Chondrocyte (in vitro differentiated cells): ENCODE data around the gene ZFP1. TPM values are rescaled to one million over a fixed set of nuclear protein-coding genes. Genes with fewer than 3 reads are reported as not detected.
"Not testable (repeated sequence)": the region's sequence is repeated elsewhere in the genome, so short reads cannot be mapped to it uniquely, and the experiment has no call there.

ENCODE experiments used
- DNase-seq: peaks from one replicate; pipeline ENCODE4 v3.0.0; 2021; ENCODE audit warnings: mixed read lengths, low spot score
- H3K27ac Mint-ChIP-seq: one replicate; pipeline ENCODE4 v1.8.0; 2021; ENCODE audit warnings: mild to moderate bottlenecking, moderate library complexity, mixed read lengths; ENCODE audit not compliant: unreplicated experiment
- H3K27me3 Mint-ChIP-seq: 2 replicates; pipeline ENCODE4 v1.8.0; 2021; ENCODE audit warnings: low read depth, mixed read lengths
- H3K36me3 Mint-ChIP-seq: 2 replicates; pipeline ENCODE4 v1.8.0; 2021; ENCODE audit warnings: low read depth, mixed read lengths
- H3K4me1 Mint-ChIP-seq: 2 replicates; pipeline ENCODE4 v1.8.0; 2021; ENCODE audit warnings: low read depth, mild to moderate bottlenecking, mixed read lengths
- H3K4me3 Mint-ChIP-seq: one replicate; pipeline ENCODE4 v1.8.0; 2021; ENCODE audit warnings: mild to moderate bottlenecking, moderate library complexity, mixed read lengths; ENCODE audit not compliant: unreplicated experiment
- H3K9me3 Mint-ChIP-seq: 2 replicates; pipeline ENCODE4 v1.8.0; 2021; ENCODE audit warnings: low read depth, mixed read lengths
- CTCF ChIP-seq: fragments of 200-600 bp; sonication (generic); IDR thresholded peaks from 2 replicates; pipeline ENCODE4 v1.5.0; 2021; ENCODE audit warnings: antibody characterized with exemption, mild to moderate bottlenecking, moderate library complexity
- total RNA-seq: library from RNA; stranded (reverse); gene quantifications from 3 replicates; pipeline ENCODE4 v1.2.1, GENCODE V29; 2021

ZFP1 gene
- total RNA-seq, 1 donor from 2014 or later: 15.3 TPM

GRCh38 chr16:75208242-75208825 is 60.0 kb downstream of the ZFP1 start:
- TF ChIP-seq CTCF: no peak
- Mint-ChIP-seq H3K27ac (peak overlapping the region; percentile 2), H3K27me3 (no peaks in the 10 kb centered on the region), H3K4me1 (no peaks in the 10 kb centered on the region), H3K36me3 (no peaks in the 10 kb centered on the region), H3K4me3 (no peak overlapping the region), H3K9me3 (no peaks in the 10 kb centered on the region)
- DNase-seq: no peak

- H3K36me3 Mint-ChIP-seq: no peaks in the 10 kb centered on the region
- no peak overlapping the region for H3K4me3 Mint-ChIP-seq
- H3K4me1 Mint-ChIP-seq: no peaks in the 10 kb centered on the region
- H3K27ac Mint-ChIP-seq: no peak overlapping the region
- TF ChIP-seq CTCF: no peak
- H3K9me3 Mint-ChIP-seq: no peaks in the 10 kb centered on the region
- no peaks in the 10 kb centered on the region for H3K27me3 Mint-ChIP-seq
- DNase-seq: no peak
These were observed 60.7 kb downstream of the ZFP1 start for GRCh38 chr16:75208861-75209505.

- not testable (repeated sequence) for H3K4me3 Mint-ChIP-seq, H3K9me3 Mint-ChIP-seq, H3K4me1 Mint-ChIP-seq, H3K36me3 Mint-ChIP-seq, DNase-seq, H3K27ac Mint-ChIP-seq, H3K27me3 Mint-ChIP-seq
These were observed 61.2 kb downstream of the ZFP1 start for GRCh38 chr16:75209514-75209913.

GRCh38 chr16:75209944-75210343 is 61.6 kb downstream of the ZFP1 start:
- no peak for DNase-seq
- Mint-ChIP-seq H3K36me3 (no peaks in the 10 kb centered on the region), H3K4me3 (no peak overlapping the region), H3K27ac (no peak overlapping the region), H3K27me3 (no peaks in the 10 kb centered on the region), H3K9me3 (no peaks in the 10 kb centered on the region), H3K4me1 (no peaks in the 10 kb centered on the region)
- no peak for TF ChIP-seq CTCF

GRCh38 chr16:75211286-75211685 is 63.0 kb downstream of the ZFP1 start:
- H3K27ac Mint-ChIP-seq, H3K9me3 Mint-ChIP-seq, H3K27me3 Mint-ChIP-seq, H3K36me3 Mint-ChIP-seq, DNase-seq, H3K4me3 Mint-ChIP-seq, H3K4me1 Mint-ChIP-seq: not testable (repeated sequence)

- no peak for DNase-seq
- H3K9me3 Mint-ChIP-seq: no peaks in the 10 kb centered on the region
These were observed 67.8 kb downstream of the ZFP1 start for GRCh38 chr16:75216127-75216526.

More at GRCh38 chr16:75216127-75216526, 67.8 kb downstream of the ZFP1 start:
- H3K27ac Mint-ChIP-seq: no peak overlapping the region
- H3K27me3 Mint-ChIP-seq: no peaks in the 10 kb centered on the region
- TF ChIP-seq CTCF: no peak
- H3K4me3 Mint-ChIP-seq: no peak overlapping the region
- H3K4me1 Mint-ChIP-seq: peaks cover 16% of the 10 kb centered on the region
- no peaks in the 10 kb centered on the region for H3K36me3 Mint-ChIP-seq
